Ishikawa (cell line): ENCODE data around the gene SERGEF.
A peak's percentile ranks its signal among the peaks of the same experiment; 100 is the strongest.

ENCODE experiments used
- CEBPB ChIP-seq: IDR thresholded peaks from 2 replicates; pipeline ENCODE4 v1.6.1; 2012
- CREB1 ChIP-seq: IDR thresholded peaks from 2 replicates; pipeline ENCODE4 v1.6.1; 2012; ENCODE audit warnings: low read depth
- EGR1 ChIP-seq: IDR thresholded peaks from 2 replicates; pipeline ENCODE4 v1.6.1; 2012
- EP300 ChIP-seq: IDR thresholded peaks from 2 replicates; pipeline ENCODE4 v1.6.1; 2012; ENCODE audit warnings: borderline replicate concordance
- FOXM1 ChIP-seq: IDR thresholded peaks from 2 replicates; pipeline ENCODE4 v1.6.1; 2012; ENCODE audit warnings: low read depth, borderline replicate concordance
- NFIC ChIP-seq: IDR thresholded peaks from 2 replicates; pipeline ENCODE4 v1.6.1; 2012
- RAD21 ChIP-seq: IDR thresholded peaks from 2 replicates; pipeline ENCODE4 v1.6.1; 2012; ENCODE audit warnings: low read depth
- REST ChIP-seq: IDR thresholded peaks from 2 replicates; pipeline ENCODE4 v1.6.1; 2012; ENCODE audit warnings: low read depth, mild to moderate bottlenecking
- TAF1 ChIP-seq: IDR thresholded peaks from 2 replicates; pipeline ENCODE4 v1.6.1; 2012; ENCODE audit warnings: low read depth, mild to moderate bottlenecking
- TCF12 ChIP-seq: IDR thresholded peaks from 2 replicates; pipeline ENCODE4 v1.6.1; 2012; ENCODE audit warnings: low read depth
- TEAD4 ChIP-seq: IDR thresholded peaks from 2 replicates; pipeline ENCODE4 v1.6.1; 2012
- USF1 ChIP-seq: IDR thresholded peaks from 2 replicates; pipeline ENCODE4 v1.6.1; 2012
- YY1 ChIP-seq: IDR thresholded peaks from 2 replicates; pipeline ENCODE4 v1.6.1; 2012; ENCODE audit warnings: low read depth
- ZBTB7A ChIP-seq: IDR thresholded peaks from 2 replicates; pipeline ENCODE4 v1.6.1; 2012; ENCODE audit warnings: low read depth
- TF ChIP-seq, protein P1 (sequence below): IDR thresholded peaks from 2 replicates; pipeline ENCODE4 v1.6.1; 2012

The SERGEF gene

GRCh38 chr11:18012906-18013781 is at the start of gene SERGEF:
TSS of gene SERGEF (minus strand) at chr11:18013047. CDS start at chr11:18013010, 37 bp downstream.
- TF ChIP-seq TAF1 (0 out of 2 replicates have a peak, but pooled peaks have one; percentile 10), REST (no peak), EP300 (no peak), RAD21 (no peak), TCF12 (no peak; the same call in 1 of the 2 replicates), ZBTB7A (peak; percentile 18; the same call in 1 of the 2 replicates), CREB1 (no peak), TEAD4 (no peak), NFIC (0 out of 2 replicates have a peak, but pooled peaks have one; percentile 31), CEBPB (no peak), FOXM1 (no peak), USF1 (peak; percentile 12; the same call in 1 of the 2 replicates), EGR1 (peak; percentile 67), YY1 (no peak)
- TF ChIP-seq, protein P1, sequence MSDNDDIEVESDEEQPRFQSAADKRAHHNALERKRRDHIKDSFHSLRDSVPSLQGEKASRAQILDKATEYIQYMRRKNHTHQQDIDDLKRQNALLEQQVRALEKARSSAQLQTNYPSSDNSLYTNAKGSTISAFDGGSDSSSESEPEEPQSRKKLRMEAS, result peak; percentile 93

GRCh38 chr11:18061351-18061750 is 48.5 kb upstream of the SERGEF start:
- TF ChIP-seq TEAD4 (no peak), EP300 (no peak), ZBTB7A (no peak), YY1 (no peak), USF1 (no peak), NFIC (no peak), FOXM1 (no peak), CREB1 (no peak), TCF12 (no peak), EGR1 (no peak), TAF1 (no peak), REST (no peak), RAD21 (no peak), CEBPB (no peak)
- TF ChIP-seq, protein P1, result no peak

DNA sequence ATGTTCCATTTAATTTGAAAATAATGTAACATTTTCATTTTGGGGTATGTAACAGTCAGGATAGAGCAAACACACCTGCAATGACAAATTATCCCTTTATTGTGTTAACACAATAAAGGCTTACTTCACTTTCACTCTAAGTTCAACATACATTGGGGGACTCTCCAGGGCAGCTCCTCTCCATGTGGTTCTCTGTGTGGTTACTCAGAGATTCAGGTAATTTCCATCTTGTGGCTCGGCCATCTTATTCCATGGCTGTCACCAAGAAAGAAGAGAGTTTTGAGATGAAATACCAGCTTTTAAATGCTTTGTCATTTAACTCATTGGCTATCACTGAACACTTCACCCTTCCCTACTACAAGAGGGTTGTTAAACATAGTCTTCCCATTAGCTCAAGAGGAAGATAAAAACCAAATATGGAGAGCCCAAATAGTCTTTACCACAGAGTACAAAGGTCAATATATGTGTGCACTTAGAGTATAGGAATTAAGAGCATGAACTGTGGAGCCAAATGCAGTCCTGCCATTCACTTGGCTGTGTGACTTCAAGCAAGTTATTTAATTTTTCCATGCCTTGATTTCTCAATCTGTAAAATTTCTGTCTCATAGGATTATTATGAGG is 43.8 kb upstream of the SERGEF start:
- TF ChIP-seq YY1, result no peak

DNA sequence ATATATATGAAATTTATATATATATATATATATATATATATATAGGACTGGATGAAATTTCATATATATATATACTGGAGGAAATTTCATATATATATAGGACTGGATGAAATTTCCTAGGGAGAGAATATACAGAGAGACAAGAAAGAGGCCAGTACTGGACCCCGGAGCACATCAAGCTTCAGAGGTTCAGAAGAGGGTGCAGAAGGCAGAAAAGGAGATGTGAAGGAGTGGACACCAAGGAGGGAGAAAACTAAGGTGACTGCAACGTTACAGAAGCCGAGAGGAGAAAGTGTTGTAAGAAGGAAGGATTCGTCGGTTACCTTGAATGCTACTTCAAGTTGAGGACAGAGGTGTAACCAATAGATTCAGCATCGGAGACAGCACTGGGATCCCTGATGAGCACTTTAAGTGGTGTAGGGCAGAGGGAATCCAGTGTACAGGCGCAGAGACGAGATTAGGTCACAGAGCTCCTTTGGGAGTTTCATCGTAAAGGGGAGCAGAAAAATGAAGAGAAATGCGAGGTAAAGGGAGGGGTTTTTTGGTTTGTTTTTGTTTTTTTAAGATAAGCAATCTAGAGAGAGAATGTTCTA is 41.8 kb upstream of the SERGEF start:
- no peak for TF ChIP-seq NFIC
- TF ChIP-seq RAD21, result no peak
- no peak for TF ChIP-seq REST
- TF ChIP-seq TCF12, result no peak
- TF ChIP-seq TAF1, result no peak
- no peak for TF ChIP-seq TEAD4
- no peak for TF ChIP-seq CEBPB
- TF ChIP-seq YY1, result no peak
- TF ChIP-seq, protein P1, result no peak
- TF ChIP-seq EP300, result no peak
- TF ChIP-seq FOXM1, result no peak
- TF ChIP-seq USF1, result no peak
- TF ChIP-seq EGR1, result no peak
- no peak for TF ChIP-seq CREB1
- TF ChIP-seq ZBTB7A, result no peak
